ENCODE results near the gene SH3GL3.

DNA sequence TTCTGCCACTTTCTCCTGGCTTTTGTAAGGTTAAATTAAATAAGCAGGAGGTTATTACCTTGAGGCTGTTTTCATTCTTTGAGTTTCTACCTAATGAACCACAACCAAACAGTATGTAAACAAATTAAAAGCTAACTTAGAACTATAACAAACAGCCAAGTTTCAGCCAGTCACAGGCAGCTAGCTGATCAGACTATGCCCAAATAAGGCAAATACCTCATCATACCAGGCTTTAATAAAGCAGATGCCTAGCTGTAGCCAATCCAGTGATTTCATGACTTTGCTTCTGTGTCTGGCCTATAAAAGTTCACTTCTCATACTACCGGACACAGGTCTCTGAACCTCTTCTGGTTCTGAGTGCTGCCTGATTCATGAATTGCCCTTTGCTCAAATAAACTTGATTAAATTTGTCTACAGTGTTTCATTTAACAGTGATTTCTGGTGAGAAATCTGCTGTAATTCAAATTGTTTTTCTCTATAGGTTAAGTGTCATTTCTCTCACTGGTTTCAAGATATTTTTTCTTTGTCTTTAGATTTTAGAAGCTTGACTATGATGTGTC lies 24.2 kb downstream of the SH3GL3 start:
- TF ChIP-seq EP300 (IDR thresholded peaks at IDR 0.05) (no peak), POLR2AphosphoS5 (IDR thresholded peaks at IDR 0.05) (no peak), CTCF (IDR thresholded peaks at IDR 0.05) (no peak)
